HL-60 (cell line): ENCODE data around the gene POLR1H.

Experiments
- DNase-seq, 2 experiments: peaks; one replicate each; pipeline ENCODE4 v3.0.0-alpha.2; 2010 to 2020; ENCODE audit warnings: low read depth in 1 of 2, low spot score in 1 of 2
- H3K27ac ChIP-seq: fragments of 250-450 bp; sonication (Bioruptor Pico); replicated peaks from 2 replicates; pipeline ENCODE4 v1.5.1; 2020; ENCODE audit warnings: mild to moderate bottlenecking, moderate library complexity
- H3K27me3 ChIP-seq: fragments of 250-450 bp; sonication (Bioruptor Pico); 2 replicates; pipeline ENCODE4 v1.5.1; 2021; ENCODE audit warnings: mild to moderate bottlenecking, moderate library complexity; ENCODE audit not compliant: insufficient read depth, poor library complexity, severe bottlenecking
- H3K4me3 ChIP-seq: replicated peaks from 2 replicates; pipeline ENCODE4 v1.5.1; 2011; ENCODE audit warnings: mild to moderate bottlenecking, control low read depth, low read length; ENCODE audit not compliant: insufficient read depth
- GABPA ChIP-seq: IDR thresholded peaks from 2 replicates; pipeline ENCODE4 v1.6.1; 2012; ENCODE audit warnings: low read depth
- POLR2AphosphoS5 ChIP-seq: IDR thresholded peaks from 2 replicates; pipeline ENCODE4 v1.6.1; 2012; ENCODE audit warnings: low read depth
- SPI1 ChIP-seq: IDR thresholded peaks from 2 replicates; pipeline ENCODE4 v1.6.1; 2012; ENCODE audit warnings: low read depth, mild to moderate bottlenecking, borderline replicate concordance
- TF ChIP-seq, protein P1 (sequence below): IDR thresholded peaks from one replicate; pipeline ENCODE4 v1.5.1; 2011; ENCODE audit warnings: low read length, control low read depth, inconsistent platforms; ENCODE audit not compliant: insufficient read depth
- TF ChIP-seq, protein P2 (sequence below): IDR thresholded peaks from 2 replicates; pipeline ENCODE4 v1.6.1; 2012; ENCODE audit warnings: low read depth; ENCODE audit not compliant: insufficient replicate concordance

The POLR1H gene

DNA sequence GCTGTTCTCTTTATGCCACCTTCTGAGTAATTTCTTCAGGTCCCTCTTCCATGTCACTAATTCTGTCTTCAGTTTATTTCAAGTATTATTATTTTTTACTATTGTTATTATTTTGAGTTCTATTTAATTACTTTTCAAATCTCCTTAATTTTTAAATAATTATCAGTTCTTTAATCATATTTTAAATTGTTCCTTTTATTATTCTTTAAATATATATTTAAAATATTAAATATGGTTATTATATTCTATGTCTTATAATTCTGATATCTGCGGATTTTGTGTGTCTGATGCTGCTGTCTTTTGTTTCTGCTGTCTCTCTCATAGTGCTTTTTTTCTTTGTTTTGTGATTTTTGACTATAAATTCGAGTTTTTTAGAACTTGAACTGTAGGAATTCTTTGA lies 2.2 kb downstream of the POLR1H start:
- TF ChIP-seq, protein P1, sequence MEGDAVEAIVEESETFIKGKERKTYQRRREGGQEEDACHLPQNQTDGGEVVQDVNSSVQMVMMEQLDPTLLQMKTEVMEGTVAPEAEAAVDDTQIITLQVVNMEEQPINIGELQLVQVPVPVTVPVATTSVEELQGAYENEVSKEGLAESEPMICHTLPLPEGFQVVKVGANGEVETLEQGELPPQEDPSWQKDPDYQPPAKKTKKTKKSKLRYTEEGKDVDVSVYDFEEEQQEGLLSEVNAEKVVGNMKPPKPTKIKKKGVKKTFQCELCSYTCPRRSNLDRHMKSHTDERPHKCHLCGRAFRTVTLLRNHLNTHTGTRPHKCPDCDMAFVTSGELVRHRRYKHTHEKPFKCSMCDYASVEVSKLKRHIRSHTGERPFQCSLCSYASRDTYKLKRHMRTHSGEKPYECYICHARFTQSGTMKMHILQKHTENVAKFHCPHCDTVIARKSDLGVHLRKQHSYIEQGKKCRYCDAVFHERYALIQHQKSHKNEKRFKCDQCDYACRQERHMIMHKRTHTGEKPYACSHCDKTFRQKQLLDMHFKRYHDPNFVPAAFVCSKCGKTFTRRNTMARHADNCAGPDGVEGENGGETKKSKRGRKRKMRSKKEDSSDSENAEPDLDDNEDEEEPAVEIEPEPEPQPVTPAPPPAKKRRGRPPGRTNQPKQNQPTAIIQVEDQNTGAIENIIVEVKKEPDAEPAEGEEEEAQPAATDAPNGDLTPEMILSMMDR = no peak
- TF ChIP-seq SPI1 = no peak
- TF ChIP-seq, protein P2, sequence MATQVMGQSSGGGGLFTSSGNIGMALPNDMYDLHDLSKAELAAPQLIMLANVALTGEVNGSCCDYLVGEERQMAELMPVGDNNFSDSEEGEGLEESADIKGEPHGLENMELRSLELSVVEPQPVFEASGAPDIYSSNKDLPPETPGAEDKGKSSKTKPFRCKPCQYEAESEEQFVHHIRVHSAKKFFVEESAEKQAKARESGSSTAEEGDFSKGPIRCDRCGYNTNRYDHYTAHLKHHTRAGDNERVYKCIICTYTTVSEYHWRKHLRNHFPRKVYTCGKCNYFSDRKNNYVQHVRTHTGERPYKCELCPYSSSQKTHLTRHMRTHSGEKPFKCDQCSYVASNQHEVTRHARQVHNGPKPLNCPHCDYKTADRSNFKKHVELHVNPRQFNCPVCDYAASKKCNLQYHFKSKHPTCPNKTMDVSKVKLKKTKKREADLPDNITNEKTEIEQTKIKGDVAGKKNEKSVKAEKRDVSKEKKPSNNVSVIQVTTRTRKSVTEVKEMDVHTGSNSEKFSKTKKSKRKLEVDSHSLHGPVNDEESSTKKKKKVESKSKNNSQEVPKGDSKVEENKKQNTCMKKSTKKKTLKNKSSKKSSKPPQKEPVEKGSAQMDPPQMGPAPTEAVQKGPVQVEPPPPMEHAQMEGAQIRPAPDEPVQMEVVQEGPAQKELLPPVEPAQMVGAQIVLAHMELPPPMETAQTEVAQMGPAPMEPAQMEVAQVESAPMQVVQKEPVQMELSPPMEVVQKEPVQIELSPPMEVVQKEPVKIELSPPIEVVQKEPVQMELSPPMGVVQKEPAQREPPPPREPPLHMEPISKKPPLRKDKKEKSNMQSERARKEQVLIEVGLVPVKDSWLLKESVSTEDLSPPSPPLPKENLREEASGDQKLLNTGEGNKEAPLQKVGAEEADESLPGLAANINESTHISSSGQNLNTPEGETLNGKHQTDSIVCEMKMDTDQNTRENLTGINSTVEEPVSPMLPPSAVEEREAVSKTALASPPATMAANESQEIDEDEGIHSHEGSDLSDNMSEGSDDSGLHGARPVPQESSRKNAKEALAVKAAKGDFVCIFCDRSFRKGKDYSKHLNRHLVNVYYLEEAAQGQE = no peak
- TF ChIP-seq POLR2AphosphoS5 = no peak
- no peak for TF ChIP-seq GABPA
- DNase-seq = no peak
- Histone ChIP-seq H3K4me3 (no peak overlapping the region), H3K27me3 (no peaks in the 10 kb centered on the region), H3K27ac (no peak overlapping the region)

DNA sequence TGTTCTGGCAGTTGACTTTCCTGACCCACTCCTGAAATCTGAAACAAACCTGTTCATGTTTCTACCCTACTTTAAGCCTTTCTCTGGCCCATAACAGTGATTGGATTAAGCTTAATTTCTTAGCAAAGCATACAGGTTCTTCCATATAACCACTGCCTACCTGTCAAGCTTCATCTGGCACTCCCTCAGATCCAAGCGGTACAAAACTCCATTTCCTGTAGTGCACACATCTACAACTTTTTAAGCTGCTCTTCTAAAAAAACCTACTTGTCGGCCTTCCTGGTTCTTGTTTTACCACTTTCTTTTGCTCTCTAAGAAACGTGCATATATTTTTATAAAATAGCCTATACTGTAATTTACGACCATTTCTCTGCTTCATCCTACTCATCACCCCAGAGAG lies 5.0 kb downstream of the POLR1H start:
- no peak for DNase-seq
- H3K27ac ChIP-seq = peak overlapping the region; percentile 74
- TF ChIP-seq POLR2AphosphoS5 (no peak), SPI1 (no peak), GABPA (no peak)
- TF ChIP-seq, protein P2 = no peak
- TF ChIP-seq, protein P1 = no peak
- H3K27me3 ChIP-seq = no peaks in the 10 kb centered on the region
- H3K4me3 ChIP-seq = peak overlapping the region; percentile 42

DNA sequence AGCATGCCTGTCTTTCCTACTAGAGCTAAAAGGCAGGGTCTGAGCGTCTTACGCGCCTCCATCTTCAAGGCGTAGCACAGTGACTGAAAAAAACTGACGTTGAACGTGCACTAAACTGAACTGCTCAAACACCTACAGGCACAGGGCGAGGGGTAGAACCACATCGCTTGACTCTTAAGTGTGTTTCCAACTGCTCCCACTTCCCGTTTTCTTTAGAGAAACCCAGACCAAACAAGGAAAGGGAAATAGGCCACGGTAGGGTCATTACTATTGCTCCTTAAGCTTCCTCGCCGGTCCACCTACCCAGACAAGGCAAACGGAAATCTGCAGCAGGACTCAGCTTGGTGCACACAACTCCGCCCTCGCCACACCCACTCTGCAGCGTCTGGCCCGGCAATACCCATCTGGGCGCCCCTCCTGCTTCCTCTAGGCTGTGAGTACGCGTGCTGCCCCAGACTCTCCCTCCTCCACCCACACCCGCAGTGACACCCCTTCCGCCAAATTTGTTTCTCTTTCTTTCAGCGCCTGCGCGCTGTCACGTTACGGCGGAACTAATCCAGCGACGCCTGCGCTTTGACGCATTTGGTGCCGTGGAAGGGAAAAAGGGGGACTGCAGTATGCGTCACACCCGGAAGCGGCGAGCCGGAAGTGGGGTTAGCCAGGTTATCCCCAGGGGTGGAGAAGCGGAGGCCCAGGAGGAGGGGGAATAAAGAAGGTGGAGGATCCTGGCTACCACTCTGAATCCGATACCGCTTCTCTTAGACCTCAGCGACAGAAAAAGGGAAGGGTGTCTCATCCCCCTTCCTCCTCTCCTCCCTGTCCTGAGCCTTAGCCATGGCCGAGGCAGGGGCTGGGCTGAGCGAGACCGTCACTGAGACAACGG lies 5.8 kb downstream of the POLR1H start, which contains the start of gene PPP1R11:
Gene PPP1R11, plus strand, starts transcription at position 622 of the 883 bp plus-strand sequence. Its CDS starts 213 bp downstream, at position 835.
- H3K4me3 ChIP-seq = peak within 1 kb of the TSS; percentile 81
- peak; percentile 99 to 100 for DNase-seq
- H3K27me3 ChIP-seq = no peaks in the 10 kb centered on the region
- peak within 1 kb of the TSS; percentile 74 for H3K27ac ChIP-seq
- TF ChIP-seq POLR2AphosphoS5 (peak; percentile 81), GABPA (peak; percentile 96), SPI1 (peak; percentile 97)
- TF ChIP-seq, protein P1 = no peak
- TF ChIP-seq, protein P2 = peak; percentile 27
